Activated CD8-positive, alpha-beta memory T cell treated with anti-CD3 and anti-CD28 coated beads for 48 hours (primary cell): ENCODE results near the gene PTPRN2.

Source experiments
- DNase-seq, 3 experiments: peaks; one replicate each; pipeline ENCODE4 v3.0.0-alpha.2; 2020; ENCODE audit warnings: low read depth in 2 of 3, low spot score in 2 of 3

The PTPRN2 gene

GRCh38 chr7:158494643-158495042, 93.0 kb downstream of the PTPRN2 start:
- DNase-seq: no peak

- no peak for DNase-seq
These were observed 93.4 kb downstream of the PTPRN2 start for GRCh38 chr7:158494162-158494586.

GRCh38 chr7:158492367-158492764, 95.3 kb downstream of the PTPRN2 start:
- DNase-seq: no peak

GRCh38 chr7:158491094-158491493, 96.5 kb downstream of the PTPRN2 start:
- DNase-seq: no peak

GRCh38 chr7:158490171-158490782, 97.3 kb downstream of the PTPRN2 start:
- no peak for DNase-seq

- DNase-seq: no peak
These were observed 98.0 kb downstream of the PTPRN2 start for GRCh38 chr7:158489462-158490155.

- no peak for DNase-seq
These were observed 99.2 kb downstream of the PTPRN2 start for GRCh38 chr7:158488181-158488971.

GRCh38 chr7:158487631-158488151, 99.9 kb downstream of the PTPRN2 start:
- no peak for DNase-seq

- DNase-seq: no peak
These were observed 100.7 kb downstream of the PTPRN2 start for GRCh38 chr7:158486919-158487318.

GRCh38 chr7:158484801-158485531, 102.7 kb downstream of the PTPRN2 start:
- DNase-seq: no peak

GRCh38 chr7:158482480-158482879, 105.1 kb downstream of the PTPRN2 start:
- DNase-seq: no peak

- no peak for DNase-seq
These were observed 108.0 kb downstream of the PTPRN2 start for GRCh38 chr7:158479664-158480025.

GRCh38 chr7:158479021-158479663, 108.5 kb downstream of the PTPRN2 start:
- DNase-seq: no peak

GRCh38 chr7:158477866-158478265, 109.8 kb downstream of the PTPRN2 start:
- DNase-seq: no peak

GRCh38 chr7:158476331-158476932, 111.2 kb downstream of the PTPRN2 start:
- no peak for DNase-seq

- DNase-seq: no peak
These were observed 112.0 kb downstream of the PTPRN2 start for GRCh38 chr7:158475679-158476052.

- DNase-seq: no peak
These were observed 112.5 kb downstream of the PTPRN2 start for GRCh38 chr7:158475036-158475678.

- DNase-seq: no peak
These were observed 113.1 kb downstream of the PTPRN2 start for GRCh38 chr7:158474488-158474887.

- DNase-seq: no peak
These were observed 113.7 kb downstream of the PTPRN2 start for GRCh38 chr7:158473946-158474345.

GRCh38 chr7:158473221-158473620, 114.4 kb downstream of the PTPRN2 start:
- DNase-seq: no peak
